NCI-H69 (cell line): Measurements from ENCODE around the gene COL9A3.
A peak's percentile ranks its signal among the peaks of the same experiment; 100 is the strongest.

ENCODE experiments used
- DNase-seq: peaks from one replicate; lab custom pipeline; 2025; lab: John Stamatoyannopoulos, UW

The COL9A3 gene

DNA sequence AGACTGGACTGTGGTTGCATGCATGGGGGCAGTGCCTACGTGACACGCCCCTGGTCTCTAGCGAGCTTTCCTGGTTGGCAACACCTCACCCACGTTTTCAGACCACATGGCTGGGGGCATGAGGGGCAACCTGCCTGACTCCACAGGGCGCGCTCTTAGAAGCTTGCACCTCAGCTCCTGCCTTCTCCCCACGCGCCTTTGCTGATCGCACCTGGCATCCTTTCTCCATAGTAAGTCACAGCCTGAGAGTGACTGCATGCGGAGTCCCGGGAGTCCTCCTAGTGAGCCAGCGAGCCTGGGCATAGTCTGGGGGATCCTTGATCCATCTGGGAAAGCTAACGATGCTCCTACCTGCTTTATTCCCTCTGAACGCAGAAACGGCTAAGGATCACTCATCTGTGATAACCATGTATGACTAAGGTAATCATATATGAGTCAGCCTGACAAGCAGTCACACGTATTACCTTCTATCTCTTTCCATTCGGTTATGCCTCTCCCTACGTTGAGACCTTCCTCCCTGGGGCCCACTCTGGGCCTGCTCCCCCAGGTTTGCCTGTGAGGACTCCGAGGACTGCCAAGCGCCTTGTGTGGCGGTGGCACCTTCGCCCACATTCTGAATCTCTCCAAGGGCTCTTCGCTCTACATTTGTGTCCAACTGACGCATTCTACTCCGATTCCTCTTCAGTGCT is 40.2 kb downstream of the COL9A3 start:
- no peak for DNase-seq

DNA sequence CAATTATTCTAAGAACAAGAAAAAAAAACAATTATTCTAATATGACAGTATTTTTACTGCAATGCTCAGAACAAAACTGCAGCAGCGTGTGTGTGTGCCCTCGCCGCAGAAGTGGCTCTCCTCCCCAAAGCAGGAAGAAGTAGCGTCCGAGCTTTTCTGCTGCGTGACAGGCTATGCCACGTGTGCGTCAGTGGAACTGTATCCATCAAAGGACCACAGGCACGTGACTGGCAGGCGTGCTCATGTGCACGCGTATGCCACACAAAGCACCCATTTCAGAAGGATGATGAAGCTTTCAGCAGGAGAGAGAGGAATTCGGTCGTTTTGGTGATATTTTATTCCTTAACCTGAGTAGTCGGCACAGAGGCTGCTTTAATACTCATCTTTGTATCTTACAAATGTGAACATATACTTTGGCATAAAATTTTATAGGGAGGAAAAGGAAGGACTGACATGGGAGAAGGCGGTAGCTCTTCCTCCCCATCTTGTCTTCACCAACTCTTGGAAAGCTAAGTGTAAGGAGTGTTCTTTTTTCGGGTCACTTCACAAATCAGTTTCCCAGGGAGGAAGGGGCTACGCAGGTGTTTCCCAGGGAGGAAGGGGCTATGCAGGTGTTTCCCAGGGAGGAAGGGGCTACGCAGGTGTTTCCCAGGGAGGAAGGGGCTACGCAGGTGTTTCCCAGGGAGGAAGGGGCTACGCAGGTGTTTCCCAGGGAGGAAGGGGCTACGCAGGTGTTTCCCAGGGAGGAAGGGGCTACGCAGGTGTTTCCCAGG is 41.4 kb downstream of the COL9A3 start:
- DNase-seq: no peak

DNA sequence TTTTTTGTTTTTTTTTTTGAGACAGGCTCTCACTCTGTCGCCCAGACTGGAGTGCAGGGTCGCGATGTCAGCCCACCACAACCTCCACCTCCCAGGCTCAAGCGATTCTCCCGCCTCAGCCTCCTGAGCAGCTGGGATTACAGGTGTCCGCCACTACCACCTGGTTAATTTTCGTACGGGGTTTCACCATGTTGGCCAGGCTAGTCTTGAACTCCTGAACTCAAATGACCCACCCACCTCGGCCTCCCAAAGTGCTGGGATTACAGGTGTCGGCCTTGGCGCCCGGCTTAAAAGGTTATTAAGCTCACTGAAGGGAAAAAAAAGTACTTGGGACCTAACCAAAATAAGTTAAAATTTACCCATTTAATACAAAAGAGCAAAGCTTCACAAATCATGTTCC is 42.9 kb downstream of the COL9A3 start:
- no peak for DNase-seq

DNA sequence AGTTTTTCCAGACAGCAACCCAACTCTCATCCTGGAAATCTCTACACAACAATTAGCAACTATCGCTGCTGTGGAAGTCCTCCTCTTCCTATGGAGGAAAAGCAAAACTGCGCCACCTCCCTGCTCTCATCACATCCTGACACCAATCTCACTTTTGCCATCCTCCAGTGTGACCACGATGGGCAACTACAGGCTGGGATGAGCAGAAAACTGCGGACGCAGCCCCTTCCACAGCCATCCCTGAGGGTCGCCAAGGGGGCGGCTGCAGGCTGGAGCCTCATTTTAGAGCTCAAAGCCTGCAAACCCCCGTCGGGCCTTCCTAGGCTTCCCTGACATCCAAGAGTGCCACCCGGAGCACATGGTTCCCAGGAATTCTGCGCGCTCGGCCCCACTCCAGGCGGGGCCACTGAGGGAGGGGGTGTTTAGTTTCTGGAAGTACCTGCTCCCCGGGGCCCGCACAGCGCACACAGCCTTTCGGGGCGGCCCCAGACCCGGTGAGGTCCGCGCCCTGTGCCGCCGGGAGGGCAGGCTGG is 43.6 kb downstream of the COL9A3 start:
- peak; percentile 32 for DNase-seq

DNA sequence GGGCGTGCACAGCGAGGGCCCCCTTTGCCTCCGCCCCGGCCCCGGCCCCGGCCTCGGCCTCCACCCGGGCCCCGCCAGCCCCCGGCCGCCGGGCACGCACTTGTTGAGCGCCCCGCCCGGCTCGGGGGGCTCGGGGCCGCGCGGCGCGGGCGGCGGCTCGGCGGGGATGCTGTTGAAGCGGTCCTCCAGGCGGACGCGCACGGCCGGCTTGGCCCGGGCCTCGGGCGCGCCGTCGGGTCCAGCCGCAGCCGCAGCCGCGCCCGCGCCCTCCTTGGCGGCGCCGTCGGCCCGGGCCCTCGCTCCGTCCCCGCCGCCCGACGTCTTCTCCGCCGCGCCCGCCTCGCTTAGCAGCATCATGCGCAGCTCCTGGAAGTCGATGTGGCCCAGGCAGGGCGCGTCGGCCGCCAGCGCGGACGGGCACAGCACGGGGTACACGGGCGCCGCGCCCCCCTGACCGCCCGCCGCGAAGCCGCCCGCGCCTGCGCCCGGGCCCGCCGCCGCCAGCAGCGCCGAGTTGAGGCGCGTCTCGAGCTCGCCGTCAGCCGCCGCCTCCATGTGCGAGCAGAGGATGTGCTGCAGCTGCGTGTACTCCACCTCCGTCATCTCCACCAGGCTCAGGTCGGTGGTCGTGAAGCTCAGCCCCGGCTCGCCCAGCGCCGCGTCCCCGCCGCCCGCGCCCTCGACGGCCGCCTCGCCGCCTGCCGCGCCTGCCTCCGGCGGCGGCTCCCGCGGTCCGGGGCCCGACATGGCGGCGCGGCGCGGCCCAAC is 44.3 kb downstream of the COL9A3 start:
- peak; percentile 53 for DNase-seq

DNA sequence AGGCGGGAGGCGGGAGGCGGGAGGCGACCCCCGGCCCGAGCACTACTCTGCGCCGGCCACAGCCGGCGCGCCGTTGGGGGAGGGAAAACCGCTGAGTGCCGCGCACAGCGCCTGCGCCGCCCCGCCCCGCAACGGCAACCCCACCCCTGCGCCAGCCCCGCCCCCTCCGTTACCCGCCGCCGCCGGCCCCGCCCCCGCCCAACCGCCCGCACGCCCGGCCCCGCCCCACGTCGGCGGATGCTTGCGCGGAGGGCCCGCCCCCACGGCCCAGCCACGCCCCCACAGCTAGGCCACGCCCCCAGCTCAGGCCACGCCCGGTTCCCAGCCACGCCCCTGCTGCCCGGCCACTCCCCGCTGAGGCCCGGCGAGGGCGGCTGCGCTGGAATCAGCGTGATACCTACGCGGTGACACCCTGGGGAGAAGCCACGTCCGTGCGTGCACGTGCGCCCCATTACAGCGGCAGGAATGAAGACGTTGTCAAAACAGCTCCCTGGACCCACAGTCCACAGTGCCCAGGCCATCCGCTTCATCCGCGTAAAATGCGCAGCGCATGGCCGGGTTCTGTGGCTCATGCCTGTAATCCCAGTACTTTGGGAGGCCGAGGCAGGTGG is 45.0 kb downstream of the COL9A3 start, which contains the start of gene TCFL5:
TSS of gene TCFL5 (minus strand) at position 97 of the 611 bp plus-strand sequence. CDS start 152 bp downstream, outside the sequence.
- peak; percentile 86 for DNase-seq

DNA sequence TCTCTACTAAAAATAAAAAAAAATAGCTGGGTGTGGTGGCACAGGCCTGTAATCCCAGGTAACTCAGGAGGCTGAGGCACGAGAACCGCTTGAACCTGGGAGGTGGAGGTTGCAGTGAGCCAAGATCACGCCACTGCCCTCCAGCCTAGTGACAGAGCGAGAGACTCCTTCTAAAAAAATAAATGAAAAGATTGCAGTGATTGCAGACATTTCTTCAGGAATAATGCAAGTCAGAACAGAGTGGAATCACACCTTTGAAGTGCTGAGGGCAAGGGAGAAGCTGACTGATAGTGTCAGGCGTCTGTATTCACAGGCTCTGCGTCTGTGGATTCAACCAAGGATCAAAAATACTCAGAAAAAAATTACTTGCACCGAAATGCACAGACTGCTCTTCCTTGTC is 47.4 kb downstream of the COL9A3 start:
- no peak for DNase-seq

DNA sequence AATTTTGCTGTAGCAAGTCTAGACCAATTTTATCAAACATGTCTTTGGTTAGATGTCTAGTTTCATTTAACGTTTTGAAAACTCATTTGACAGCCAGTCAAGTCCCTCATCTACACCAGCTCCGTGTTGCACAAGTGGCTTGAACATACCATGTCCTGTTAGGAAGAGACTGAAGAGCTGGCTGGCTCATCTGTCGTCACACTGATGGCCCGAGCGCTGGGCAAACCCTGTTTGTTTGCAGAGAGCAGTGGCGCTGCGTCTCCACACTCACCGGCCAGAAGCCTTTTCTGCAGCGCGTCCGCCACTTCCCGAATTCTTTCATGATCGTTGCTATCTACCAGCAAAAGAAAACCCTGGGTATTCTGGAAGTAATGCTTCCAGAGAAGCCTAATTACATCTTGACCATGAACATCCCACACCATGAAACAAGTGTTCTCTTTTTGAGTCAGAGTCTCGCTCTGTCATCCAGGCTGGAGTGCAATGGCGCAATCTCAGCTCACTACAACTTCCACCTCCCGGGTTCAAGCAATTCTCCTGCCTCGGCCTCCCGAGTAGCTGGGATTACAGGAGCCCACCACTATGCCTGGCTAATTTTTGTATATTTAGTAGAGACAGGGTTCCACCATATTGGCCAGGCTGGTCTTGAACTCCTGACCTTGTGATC is 55.5 kb downstream of the COL9A3 start:
- DNase-seq: peak; percentile 7

DNA sequence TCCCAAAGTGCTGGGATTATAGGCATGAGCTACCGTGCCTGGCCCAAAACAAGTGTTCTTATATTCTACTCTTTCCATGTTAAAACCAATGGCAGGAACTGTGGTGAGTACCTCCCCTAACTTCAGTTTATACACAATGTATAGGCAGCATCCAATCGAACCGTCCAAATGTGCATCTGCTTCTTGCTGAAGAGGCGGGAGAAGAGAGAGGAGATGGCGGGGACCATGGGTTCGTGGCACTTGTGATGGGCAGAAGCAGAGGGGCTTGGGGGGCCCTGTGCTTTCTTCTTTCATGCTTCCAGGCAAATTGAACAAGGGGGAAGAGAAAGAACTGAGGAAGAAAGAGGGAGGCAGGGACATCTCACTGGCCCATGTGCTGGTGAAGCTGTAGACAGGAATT is 56.0 kb downstream of the COL9A3 start:
- DNase-seq: no peak

DNA sequence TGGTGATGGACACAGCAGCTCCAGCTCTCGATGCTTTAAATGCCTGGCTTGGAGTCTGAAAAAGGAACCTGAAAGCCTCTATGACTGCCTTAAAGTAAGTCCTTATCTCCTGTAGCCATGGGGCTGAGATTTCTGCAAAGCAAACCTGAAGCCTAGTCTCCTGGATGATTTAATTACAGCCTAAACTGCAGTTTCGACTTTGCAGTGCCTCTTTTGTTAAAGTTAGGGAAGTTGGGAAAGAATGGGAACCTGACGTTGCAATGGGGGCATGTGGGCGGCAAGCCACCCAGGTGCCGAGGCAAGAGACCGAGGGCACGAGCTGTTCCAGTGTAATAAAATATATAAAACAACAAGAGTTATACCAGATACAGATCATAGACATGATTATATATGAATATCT is 56.4 kb downstream of the COL9A3 start:
- DNase-seq: no peak

DNA sequence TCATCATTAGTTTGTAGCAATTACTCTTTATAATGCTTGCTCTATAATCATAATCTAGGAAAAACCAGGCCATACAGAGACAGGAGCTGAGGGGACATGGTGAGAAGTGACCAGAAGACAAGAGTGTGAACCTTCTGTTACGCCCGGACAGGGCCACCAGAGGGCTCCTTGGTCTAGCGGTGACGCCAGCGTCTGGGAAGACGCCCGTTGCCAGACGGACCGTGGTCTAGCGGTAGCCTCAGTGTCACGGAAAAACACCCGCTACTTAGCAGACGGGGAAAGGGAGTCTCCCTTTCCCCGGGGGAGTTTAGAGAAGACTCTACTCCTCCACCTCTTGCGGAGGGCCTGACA is 56.8 kb downstream of the COL9A3 start:
- peak; percentile 42 for DNase-seq

DNA sequence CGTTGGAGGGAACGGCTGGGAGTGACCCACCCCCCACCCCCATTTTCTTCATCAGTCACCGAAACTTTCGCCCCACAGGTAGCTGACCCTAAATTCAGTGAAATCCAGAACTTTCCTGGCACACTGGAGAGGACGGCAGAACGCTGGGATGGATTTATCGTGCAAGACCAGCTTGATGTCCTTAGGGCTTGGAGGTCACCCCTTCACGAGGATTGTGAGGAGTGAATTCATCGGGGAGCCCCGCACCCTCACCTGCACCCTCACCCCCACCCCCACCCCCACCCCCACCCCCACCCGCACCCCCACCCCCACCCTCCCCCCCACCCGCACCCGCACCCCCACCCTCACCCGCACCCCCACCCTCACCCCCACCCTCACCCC is 58.1 kb downstream of the COL9A3 start:
- DNase-seq: peak; percentile 11

DNA sequence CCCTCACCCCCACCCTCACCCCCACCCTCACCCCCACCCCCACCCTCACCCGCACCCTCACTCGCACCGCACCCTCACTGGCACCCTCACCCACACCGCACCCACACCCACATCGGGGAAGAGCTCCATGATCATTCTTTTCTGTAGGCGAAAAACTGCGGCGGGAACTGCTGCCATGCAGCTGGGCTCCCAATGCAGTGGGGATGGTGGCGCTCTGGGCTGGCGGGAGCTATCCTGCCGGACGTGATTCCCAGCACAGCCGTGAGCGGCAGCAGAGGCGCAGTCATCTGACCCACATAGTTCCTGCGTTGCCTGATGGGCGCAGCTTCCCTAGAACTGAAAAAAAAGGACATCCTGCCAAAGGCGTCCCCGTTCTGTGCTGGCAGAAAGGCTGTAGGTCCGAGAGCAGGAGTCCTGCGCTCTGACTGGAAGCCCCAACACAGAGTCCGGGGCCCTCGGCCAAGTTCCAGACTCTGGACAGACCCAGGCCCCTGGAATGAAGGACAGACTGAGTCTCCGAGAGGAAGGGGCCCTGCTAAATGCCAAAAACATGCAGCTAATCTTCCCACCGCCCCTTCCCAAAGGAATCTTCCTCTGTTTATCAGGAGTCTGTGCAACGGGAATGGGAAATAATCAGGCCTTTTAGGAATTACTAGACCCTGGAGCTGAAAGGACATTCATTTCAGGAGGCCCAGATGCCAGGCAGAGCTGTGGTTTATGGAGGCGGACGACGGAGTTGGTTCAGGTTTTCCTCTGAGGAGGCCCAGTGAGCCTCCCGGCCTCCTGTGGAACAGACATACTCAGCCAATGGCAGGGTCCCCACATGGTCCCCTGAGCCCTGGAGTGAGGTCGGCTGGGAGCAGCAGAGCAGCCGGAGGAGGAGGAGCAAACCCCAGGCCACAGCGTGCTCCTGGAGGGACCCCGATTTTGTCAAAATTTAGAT is 58.8 kb downstream of the COL9A3 start:
- DNase-seq: peak; percentile 86

DNA sequence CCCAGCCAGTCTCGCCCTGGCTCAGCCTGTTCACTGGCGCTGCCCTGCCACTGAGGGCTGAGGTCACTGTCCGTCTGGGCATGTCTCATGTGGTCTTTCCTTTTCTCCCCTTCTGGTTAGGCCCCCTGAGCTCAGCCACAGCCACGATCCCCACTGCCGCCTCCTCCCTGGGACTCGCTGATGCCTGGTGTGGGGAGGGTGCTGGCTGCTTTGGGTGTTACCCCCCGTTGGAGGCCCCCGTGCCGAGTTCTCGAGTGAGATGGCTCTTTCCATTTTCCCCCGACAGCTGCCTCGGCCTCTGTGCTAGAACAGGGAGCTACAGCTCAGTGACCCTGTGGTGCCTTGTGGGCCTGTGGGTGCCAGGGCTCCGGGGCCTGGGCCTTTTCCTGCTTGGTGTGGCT is 59.7 kb downstream of the COL9A3 start:
- DNase-seq: no peak

DNA sequence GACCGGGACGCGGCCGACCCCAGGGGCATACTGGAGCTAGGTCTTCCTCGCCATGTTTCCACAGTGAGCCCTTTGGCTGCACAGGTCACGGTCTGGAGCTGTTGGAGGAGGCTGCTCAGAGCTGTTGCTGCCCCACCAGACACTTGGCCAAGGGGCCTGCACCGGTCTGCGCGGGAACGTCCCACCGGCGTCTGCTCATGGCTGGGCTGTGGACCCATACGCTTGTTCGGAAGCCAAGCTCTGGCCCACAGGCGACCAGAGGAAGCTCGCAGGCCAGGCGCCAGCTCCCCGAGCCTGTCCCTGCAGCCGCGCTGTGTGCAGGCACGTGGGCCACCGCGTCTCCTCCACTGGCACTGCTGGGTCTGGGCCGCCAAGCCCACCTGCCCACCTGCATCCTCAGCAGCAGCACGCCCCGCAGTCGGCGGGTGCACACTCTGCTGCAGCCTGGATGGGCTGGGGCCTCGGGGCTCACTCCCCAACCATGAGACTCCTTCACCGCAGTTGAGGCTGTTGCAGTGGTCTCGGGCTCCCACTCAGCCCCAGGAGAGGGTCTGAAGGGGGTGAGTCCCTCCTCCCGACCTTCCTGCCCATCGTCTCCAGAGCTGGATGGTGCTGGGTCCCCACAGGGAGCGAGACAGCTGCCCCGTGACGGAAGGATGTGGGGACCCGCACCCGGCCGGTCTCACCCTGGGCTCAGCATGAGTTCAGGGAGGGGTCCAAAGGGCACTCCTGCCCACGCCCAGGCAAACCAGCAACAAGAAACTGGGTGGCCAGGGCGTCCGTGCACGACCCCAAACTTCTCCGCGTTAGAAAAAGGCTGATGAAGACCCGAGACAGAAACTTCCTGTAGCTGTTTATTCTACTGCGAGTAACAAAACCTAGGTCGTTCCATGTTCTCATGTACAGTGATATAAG is 60.3 kb downstream of the COL9A3 start:
- DNase-seq: no peak

DNA sequence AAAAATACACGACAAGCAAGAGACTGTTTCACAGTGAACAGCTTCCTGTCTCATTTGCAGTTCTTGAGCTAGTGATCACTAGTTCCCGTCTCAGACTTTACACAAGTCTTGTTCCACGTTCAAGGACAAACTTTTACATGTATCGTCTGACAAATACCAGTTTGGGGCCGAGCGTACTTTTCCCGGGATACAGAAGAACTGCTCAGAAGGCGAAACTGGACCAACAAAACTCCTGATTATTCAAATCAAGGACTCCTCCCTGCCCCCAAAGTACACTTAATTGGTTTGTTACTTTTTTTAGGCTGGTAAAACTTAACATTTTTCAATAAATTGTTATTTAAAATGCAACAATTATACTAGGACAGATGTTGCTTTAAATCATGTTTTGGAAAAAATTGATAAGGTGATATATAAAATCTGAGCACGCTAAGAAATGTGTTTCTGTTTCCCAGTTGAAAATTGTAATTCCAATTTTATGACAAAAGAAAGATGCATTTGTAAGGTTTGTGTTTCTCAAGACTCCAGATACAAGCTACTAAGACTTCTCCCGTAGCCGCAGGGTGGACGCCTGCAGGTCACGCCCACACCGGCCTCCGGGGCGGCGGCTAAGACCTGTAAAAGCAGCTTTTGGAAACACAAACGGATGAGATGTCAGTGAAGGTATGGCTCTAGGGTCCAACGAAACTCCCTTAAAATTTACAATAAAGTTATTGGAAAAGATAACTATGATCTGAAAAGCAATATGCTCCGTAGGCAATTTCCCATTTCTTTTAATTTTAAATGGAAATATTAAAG is 61.6 kb downstream of the COL9A3 start:
- DNase-seq: no peak

DNA sequence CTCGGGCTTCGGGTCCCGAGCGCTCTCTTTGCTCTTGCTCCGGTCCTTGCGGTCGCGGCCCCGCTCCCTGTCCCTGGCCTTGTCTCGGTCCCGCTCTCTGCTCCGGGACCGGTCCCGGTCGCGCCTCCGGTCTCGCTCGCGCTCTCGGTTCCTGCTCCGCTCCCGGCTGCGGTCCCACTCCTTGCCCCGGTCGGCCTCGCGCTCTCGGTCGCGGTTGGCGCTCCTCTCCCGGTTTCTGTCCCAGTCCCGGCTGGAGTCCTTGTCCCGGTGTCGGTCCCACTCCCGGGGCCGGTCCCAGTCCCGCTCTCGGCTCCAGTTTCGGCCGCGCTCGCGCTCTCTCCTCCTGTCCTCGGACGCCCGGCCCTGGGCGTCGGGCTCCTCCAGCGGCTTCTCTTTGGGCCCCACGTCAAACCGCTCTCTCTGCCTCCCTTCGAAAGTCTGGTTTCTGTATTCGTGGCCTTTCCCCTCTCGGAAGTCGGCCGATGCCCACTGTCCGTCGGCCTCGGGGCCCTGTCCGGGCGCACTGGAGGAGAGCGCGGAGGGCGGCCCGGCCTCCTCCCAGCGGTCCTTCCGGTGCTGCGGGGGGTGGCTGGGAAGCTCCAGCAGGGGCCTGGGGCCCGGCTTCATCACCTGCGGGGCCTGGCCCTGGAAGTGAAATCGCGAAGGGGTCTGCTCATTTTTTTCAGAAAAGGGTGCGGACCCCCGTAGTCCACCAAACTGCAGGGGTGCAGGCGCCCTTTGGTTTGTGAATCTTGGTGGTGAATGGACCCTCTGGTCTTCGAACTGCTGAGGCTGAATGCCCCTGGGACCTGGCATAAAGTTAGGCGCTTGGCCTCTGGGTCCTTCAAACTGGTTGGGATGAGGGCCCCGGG is 62.7 kb downstream of the COL9A3 start:
- no peak for DNase-seq
